Measurements from ENCODE around the gene KCTD2.

KCTD2 gene

GRCh38 chr17:75109407-75110233 is 62.6 kb downstream of the KCTD2 start, which contains the start of gene ARMC7:
TSS of gene ARMC7 (plus strand) at chr17:75109969. CDS start at chr17:75110289, 320 bp downstream.
- in situ Hi-C loops (cut with MboI; ENCODE audit: low sequenced_read_pairs, unreplicated experiment) = no loop called here
- peak; percentile 98 for DNase-seq (ENCODE audit: low spot score)
- TF ChIP-seq CTCF (IDR thresholded peaks at IDR 0.05; ENCODE audit: borderline replicate concordance, control extremely low read depth, extremely low read depth, insufficient read depth, missing control alignments) = no peak

GRCh38 chr17:75110234-75110937 is 63.4 kb downstream of the KCTD2 start:
- in situ Hi-C loops (cut with MboI; ENCODE audit: low sequenced_read_pairs, unreplicated experiment) = no loop called here
- no peak for DNase-seq (ENCODE audit: low spot score)
- TF ChIP-seq CTCF (IDR thresholded peaks at IDR 0.05; ENCODE audit: borderline replicate concordance, control extremely low read depth, extremely low read depth, insufficient read depth, missing control alignments) = no peak

- no peak for TF ChIP-seq CTCF (IDR thresholded peaks at IDR 0.05; ENCODE audit: borderline replicate concordance, control extremely low read depth, extremely low read depth, insufficient read depth, missing control alignments)
- no peak for DNase-seq (ENCODE audit: low spot score)
- in situ Hi-C loops (cut with MboI; ENCODE audit: low sequenced_read_pairs, unreplicated experiment) = no loop called here
These were observed 64.8 kb downstream of the KCTD2 start for GRCh38 chr17:75111777-75112335.

- in situ Hi-C loops (cut with MboI; ENCODE audit: low sequenced_read_pairs, unreplicated experiment) = no loop called here
- peak; percentile 90 for DNase-seq (ENCODE audit: low spot score)
- TF ChIP-seq CTCF (IDR thresholded peaks at IDR 0.05; ENCODE audit: borderline replicate concordance, control extremely low read depth, extremely low read depth, insufficient read depth, missing control alignments) = peak; percentile 85
These were observed 67.0 kb downstream of the KCTD2 start for GRCh38 chr17:75113798-75114551.

GRCh38 chr17:75114552-75115314 is 67.7 kb downstream of the KCTD2 start:
- DNase-seq (ENCODE audit: low spot score) = peak; percentile 76
- in situ Hi-C loops (cut with MboI; ENCODE audit: low sequenced_read_pairs, unreplicated experiment) = no loop called here
- TF ChIP-seq CTCF (IDR thresholded peaks at IDR 0.05; ENCODE audit: borderline replicate concordance, control extremely low read depth, extremely low read depth, insufficient read depth, missing control alignments) = no peak
